Left renal cortex interstitium (tissue), 4 donors: Measurements from ENCODE around the gene MYO18B. TPM values are rescaled to one million over a fixed set of nuclear protein-coding genes. Genes with fewer than 3 reads are reported as not detected.
A peak's percentile ranks its signal among the peaks of the same experiment; 100 is the strongest.

Experiments used
- DNase-seq, 4 donors: peaks; one replicate each; pipeline ENCODE4 v3.0.0-alpha.2; 2013; ENCODE audit warnings: low read depth in 4 of 4, low spot score in 2 of 4, missing footprints in 1 of 4
- polyA plus RNA-seq, 4 donors: library from polyadenylated mRNA; unstranded; fragments of 120-200 nt; gene quantifications; one replicate each; pipeline ENCODE4 v1.2.1, GENCODE V29; 2013; ENCODE audit not compliant: insufficient read length in 4 of 4

MYO18B gene
- polyA plus RNA-seq, 4 donors, result 0.03 to 0.25 (median 0.08) TPM

GRCh38 chr22:26065847-26066246 is 323.9 kb downstream of the MYO18B start:
- DNase-seq, result no peak

- peak in 2 of 4 donors; percentile 3 to 5 for DNase-seq
These were observed 324.5 kb downstream of the MYO18B start for GRCh38 chr22:26066534-26066933.

GRCh38 chr22:26068571-26068970 is 326.6 kb downstream of the MYO18B start:
- no peak for DNase-seq

- no peak for DNase-seq
These were observed 330.6 kb downstream of the MYO18B start for GRCh38 chr22:26072621-26073020.

- DNase-seq, result no peak
These were observed 333.3 kb downstream of the MYO18B start for GRCh38 chr22:26075251-26075650.

- DNase-seq, result peak in 1 of 4 donors; percentile 11
These were observed 337.0 kb downstream of the MYO18B start for GRCh38 chr22:26079009-26079408.

Other genes with a start within 250 kb of the MYO18B start
- 10 to 100 TPM in 2 of 4 donors, 1 to 10 TPM in 2; 8.9 to 10.5 (median 9.7) TPM for gene GRK3, start 177.5 kb upstream of the MYO18B start, polyA plus RNA-seq